Measurements from ENCODE around the gene GGTA1. TPM values are rescaled to one million over a fixed set of nuclear protein-coding genes. Genes with fewer than 3 reads are reported as not detected.

GGTA1 gene
- total and polyA plus RNA-seq, 9 of the 15 experiments (the other 6 are each of a cell fraction or from before 2014, with no cell fraction given): 0.04 to 0.15 TPM; not detected in 7

GRCh38 chr9:121545875-121546423, 46.3 kb upstream of the GGTA1 start (continued):
- no peak for TF ChIP-seq ZNF41 (CRISPR knock-in tag; conservative IDR thresholded peaks at IDR 0.05)
- TF ChIP-seq ATF4 (CRISPR knock-in tag; IDR thresholded peaks at IDR 0.05): no peak
- TF ChIP-seq MTA3 (IDR thresholded peaks at IDR 0.05; ENCODE audit: borderline replicate concordance): no peak
- no peak for TF ChIP-seq GTF2E2 (tag; IDR thresholded peaks at IDR 0.05)
- TF ChIP-seq ZNF740 (CRISPR knock-in tag; IDR thresholded peaks at IDR 0.05): no peak
- no peak for TF ChIP-seq ZNF740 (tag; IDR thresholded peaks at IDR 0.05)
- no peak for TF ChIP-seq CGGBP1 (CRISPR knock-in tag; IDR thresholded peaks at IDR 0.05)
- no peak for TF ChIP-seq ZNF57 (CRISPR knock-in tag; IDR thresholded peaks at IDR 0.05)
